Endodermal cell (in vitro differentiated cells): ENCODE measurements around the gene UBE2V1. TPM values are rescaled to one million over a fixed set of nuclear protein-coding genes. Genes with fewer than 3 reads are reported as not detected.

Experiments
- DNase-seq: peaks from one replicate; pipeline ENCODE4 v3.0.0-alpha.2; 2017
- H3K27ac ChIP-seq: 2 replicates; pipeline ENCODE4 v1.5.1; 2013; ENCODE audit warnings: mild to moderate bottlenecking, low read depth, low read length, moderate library complexity
- H3K27me3 ChIP-seq: 2 replicates; pipeline ENCODE4 v1.6.1; 2013; ENCODE audit warnings: mild to moderate bottlenecking, low read length, moderate library complexity; ENCODE audit not compliant: insufficient read depth, control insufficient read depth, poor library complexity, severe bottlenecking
- H3K36me3 ChIP-seq: 2 replicates; pipeline ENCODE4 v1.7.0; 2013; ENCODE audit warnings: mild to moderate bottlenecking, low read length, moderate library complexity; ENCODE audit not compliant: control insufficient read depth, insufficient read depth
- H3K4me1 ChIP-seq: one replicate; pipeline ENCODE4 v1.7.0; 2013; ENCODE audit warnings: low read length; ENCODE audit not compliant: control insufficient read depth, insufficient read depth
- H3K4me3 ChIP-seq: 2 replicates; pipeline ENCODE4 v1.5.1; 2013; ENCODE audit warnings: mild to moderate bottlenecking, low read length, moderate library complexity
- H3K9ac ChIP-seq: 2 replicates; pipeline ENCODE4 v1.6.1; 2013; ENCODE audit warnings: mild to moderate bottlenecking, low read length, moderate library complexity; ENCODE audit not compliant: poor library complexity, severe bottlenecking; ENCODE audit errors: extremely low read depth
- H3K9me3 ChIP-seq: 2 replicates; pipeline ENCODE4 v1.6.1; 2013; ENCODE audit warnings: mild to moderate bottlenecking, low read length, moderate library complexity; ENCODE audit not compliant: control insufficient read depth
- H3K27ac Mint-ChIP-seq: 2 replicates; pipeline ENCODE4 v1.8.0; 2020; ENCODE audit warnings: mixed read lengths
- H3K27me3 Mint-ChIP-seq: 2 replicates; pipeline ENCODE4 v1.8.0; 2021; ENCODE audit warnings: mild to moderate bottlenecking, mixed read lengths; ENCODE audit not compliant: insufficient read depth
- H3K36me3 Mint-ChIP-seq: 2 replicates; pipeline ENCODE4 v1.8.0; 2020; ENCODE audit warnings: low read depth, mixed read lengths
- H3K4me1 Mint-ChIP-seq: 2 replicates; pipeline ENCODE4 v1.8.0; 2020; ENCODE audit warnings: mixed read lengths
- H3K4me3 Mint-ChIP-seq: 2 replicates; pipeline ENCODE4 v1.8.0; 2020; ENCODE audit warnings: mild to moderate bottlenecking, moderate library complexity, mixed read lengths
- H3K9me3 Mint-ChIP-seq: 2 replicates; pipeline ENCODE4 v1.8.0; 2020; ENCODE audit warnings: mild to moderate bottlenecking, mixed read lengths
- WGBS, 2 experiments: methylation state at CpG; one replicate each; pipeline versions ENCODE4 v1.1.5 to v1.1.7; 2013; ENCODE audit warnings: missing lambda C conversion rate in 2 of 2, mixed read lengths in 1 of 2; ENCODE audit not compliant: insufficient coverage in 1 of 2, insufficient read length in 1 of 2; 5-methylcytosine and 5-hydroxymethylcytosine counted together
- total RNA-seq, 2 donors: library from RNA; stranded (reverse); fragmentation: NEBNext Ultra II Directional in 1 of 2; extraction: Animal tissue kit (Norgen Biotek cat#: 25700) in 1 of 2; gene quantifications; 2 replicates in 1 of 2; 3 replicates in 1 of 2; pipeline ENCODE4 v1.2.1, GENCODE V29; 2021
- TF ChIP-seq, protein P1 (sequence below): fragments of 200-600 bp; sonication (generic); conservative IDR thresholded peaks from 2 replicates; pipeline ENCODE4 v1.5.0; 2021; ENCODE audit warnings: antibody characterized with exemption, mild to moderate bottlenecking

UBE2V1 gene
- total RNA-seq, 2 donors from 2014 or later, result 165 to 168 TPM

- H3K4me1 ChIP-seq, result no peaks in the 10 kb centered on the region
- no peaks in the 10 kb centered on the region for H3K27me3 ChIP-seq
- H3K27ac Mint-ChIP-seq, result no peak overlapping the region
- H3K9me3 ChIP-seq, result no peaks in the 10 kb centered on the region
- peaks cover 7% of the 10 kb centered on the region for H3K4me1 Mint-ChIP-seq
- H3K36me3 ChIP-seq, result no peaks in the 10 kb centered on the region
- H3K36me3 Mint-ChIP-seq, result no peaks in the 10 kb centered on the region
- no peaks in the 10 kb centered on the region for H3K27me3 Mint-ChIP-seq
- no peak overlapping the region for H3K27ac ChIP-seq
- no peak overlapping the region for H3K4me3 Mint-ChIP-seq
- no peak overlapping the region for H3K9ac ChIP-seq
- DNase-seq, result no peak
- no peaks in the 10 kb centered on the region for H3K9me3 Mint-ChIP-seq
- TF ChIP-seq, protein P1, sequence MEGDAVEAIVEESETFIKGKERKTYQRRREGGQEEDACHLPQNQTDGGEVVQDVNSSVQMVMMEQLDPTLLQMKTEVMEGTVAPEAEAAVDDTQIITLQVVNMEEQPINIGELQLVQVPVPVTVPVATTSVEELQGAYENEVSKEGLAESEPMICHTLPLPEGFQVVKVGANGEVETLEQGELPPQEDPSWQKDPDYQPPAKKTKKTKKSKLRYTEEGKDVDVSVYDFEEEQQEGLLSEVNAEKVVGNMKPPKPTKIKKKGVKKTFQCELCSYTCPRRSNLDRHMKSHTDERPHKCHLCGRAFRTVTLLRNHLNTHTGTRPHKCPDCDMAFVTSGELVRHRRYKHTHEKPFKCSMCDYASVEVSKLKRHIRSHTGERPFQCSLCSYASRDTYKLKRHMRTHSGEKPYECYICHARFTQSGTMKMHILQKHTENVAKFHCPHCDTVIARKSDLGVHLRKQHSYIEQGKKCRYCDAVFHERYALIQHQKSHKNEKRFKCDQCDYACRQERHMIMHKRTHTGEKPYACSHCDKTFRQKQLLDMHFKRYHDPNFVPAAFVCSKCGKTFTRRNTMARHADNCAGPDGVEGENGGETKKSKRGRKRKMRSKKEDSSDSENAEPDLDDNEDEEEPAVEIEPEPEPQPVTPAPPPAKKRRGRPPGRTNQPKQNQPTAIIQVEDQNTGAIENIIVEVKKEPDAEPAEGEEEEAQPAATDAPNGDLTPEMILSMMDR, result no peak
- H3K4me3 ChIP-seq, result no peak overlapping the region
- 86 to 91% methylated on average over 7 to 9 of the region's 9 CpGs for WGBS, 2 experiments
These were observed 79.8 kb downstream of the UBE2V1 start for GRCh38 chr20:50032955-50033666.

Other genes with a start within 250 kb of the UBE2V1 start
- 10 to 100 TPM in 1 of 2 donors, 1 to 10 TPM in 1; 8.6 to 10.4 TPM for gene SPATA2, start 197.6 kb downstream of the UBE2V1 start, total RNA-seq
- gene RNF114, start 176.8 kb downstream of the UBE2V1 start, total RNA-seq, result 10 to 100 TPM; 48.8 to 52.5 TPM
- 10 to 100 TPM; 10.6 to 13.1 TPM for gene SNAI1, start 130.2 kb downstream of the UBE2V1 start, total RNA-seq
- 10 to 100 TPM; 28.0 to 30.9 TPM for gene PEDS1, start 40.6 kb upstream of the UBE2V1 start, total RNA-seq
- gene CEBPB, start 77.7 kb upstream of the UBE2V1 start, total RNA-seq, result 10 to 100 TPM; 14.9 to 15.1 TPM